T-helper 2 cell treated with Interferon-gamma antibody and Interleukin-4, amounts not matched to agents 5 μg/mL and 100 μg/mL, for 36 hours (primary cell): ENCODE results near the gene PALM.
"Not testable (repeated sequence)": the region's sequence is repeated elsewhere in the genome, so short reads cannot be mapped to it uniquely, and the experiment has no call there.

Experiments used
- DNase-seq: peaks from one replicate; pipeline ENCODE4 v3.0.0; 2021; ENCODE audit warnings: low spot score
- H3K27ac Mint-ChIP-seq: one replicate; pipeline ENCODE4 v1.8.0; 2021; ENCODE audit warnings: mild to moderate bottlenecking, mixed read lengths
- H3K27me3 Mint-ChIP-seq: one replicate; pipeline ENCODE4 v1.8.0; 2021; ENCODE audit warnings: low read depth, mixed read lengths
- H3K36me3 Mint-ChIP-seq: one replicate; pipeline ENCODE4 v1.8.0; 2021; ENCODE audit warnings: low read depth, mixed read lengths
- H3K4me1 Mint-ChIP-seq: one replicate; pipeline ENCODE4 v1.8.0; 2021; ENCODE audit warnings: low read depth, mixed read lengths
- H3K4me3 Mint-ChIP-seq: one replicate; pipeline ENCODE4 v1.8.0; 2022; ENCODE audit warnings: mild to moderate bottlenecking, moderate library complexity, mixed read lengths
- H3K9me3 Mint-ChIP-seq: one replicate; pipeline ENCODE4 v1.8.0; 2021; ENCODE audit warnings: mixed read lengths

PALM gene

DNA sequence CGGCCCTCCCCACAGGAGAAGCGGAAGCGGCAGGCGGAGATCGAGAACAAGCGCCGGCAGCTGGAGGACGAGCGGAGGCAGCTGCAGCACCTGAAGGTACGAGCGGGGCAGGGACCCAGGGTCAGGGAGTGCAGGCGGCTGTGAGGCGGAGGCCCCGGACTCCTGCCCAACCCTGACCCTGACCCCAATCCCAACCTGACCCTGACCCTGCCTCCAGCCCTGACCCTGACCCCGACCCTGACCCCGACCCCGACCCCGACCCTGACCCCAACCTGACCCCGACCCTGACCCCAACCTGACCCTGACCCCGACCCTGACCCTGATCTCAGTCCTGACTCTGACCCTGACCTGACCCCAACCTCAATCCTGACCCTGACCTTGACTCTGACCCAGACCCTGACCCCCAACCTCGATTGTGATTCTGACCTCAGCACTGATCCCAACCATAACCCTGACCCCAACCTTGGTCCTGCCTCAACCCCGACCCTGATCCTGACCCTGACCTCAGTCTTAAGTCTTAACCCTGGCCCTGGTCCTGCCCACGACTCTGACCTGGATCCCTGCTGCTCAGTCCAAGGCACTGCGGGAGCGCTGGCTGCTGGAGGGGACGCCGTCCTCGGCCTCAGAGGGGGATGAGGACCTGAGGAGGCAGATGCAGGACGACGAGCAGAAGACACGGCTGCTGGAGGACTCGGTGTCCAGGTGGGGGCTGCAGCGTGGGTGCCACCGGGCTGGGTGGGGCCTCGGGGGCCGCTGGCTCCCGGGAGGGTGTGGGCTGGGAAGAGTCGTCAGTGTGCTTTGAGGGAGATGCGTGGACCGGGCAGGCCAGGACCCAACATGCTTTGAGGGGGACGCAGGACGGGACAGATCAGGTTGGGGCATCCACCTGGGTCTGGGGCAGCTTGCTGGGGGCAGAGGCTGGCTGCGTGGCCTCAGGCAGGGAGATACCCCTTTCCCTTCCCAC lies 18.5 kb downstream of the PALM start:
- no peak overlapping the region for H3K27ac Mint-ChIP-seq
- no peak for DNase-seq
- no peaks in the 10 kb centered on the region for H3K36me3 Mint-ChIP-seq
- H3K27me3 Mint-ChIP-seq: no peaks in the 10 kb centered on the region
- no peaks in the 10 kb centered on the region for H3K4me1 Mint-ChIP-seq
- H3K4me3 Mint-ChIP-seq: no peak overlapping the region
- H3K9me3 Mint-ChIP-seq: no peaks in the 10 kb centered on the region

DNA sequence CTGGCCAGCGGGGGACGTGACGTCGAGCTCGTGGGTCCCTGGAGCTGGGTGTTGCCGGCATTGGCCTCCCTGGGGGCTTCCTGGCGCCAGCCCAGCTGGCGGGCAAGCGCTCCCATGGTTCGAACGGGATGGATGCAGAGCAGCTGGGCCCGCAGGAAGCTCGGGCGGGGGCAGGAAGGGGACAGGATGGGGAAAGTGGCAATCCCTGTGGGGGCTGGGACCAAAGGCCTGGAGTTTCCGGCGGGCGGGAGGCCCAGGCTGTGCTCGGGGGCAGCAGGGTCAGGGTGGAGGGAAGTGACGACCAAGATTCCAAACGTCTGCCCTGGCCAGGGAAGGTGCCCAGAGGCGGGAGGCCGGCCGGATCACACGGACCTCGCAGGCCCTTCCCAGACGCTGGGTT lies 19.3 kb downstream of the PALM start:
- no peaks in the 10 kb centered on the region for H3K9me3 Mint-ChIP-seq
- no peak for DNase-seq

GRCh38 chr19:729564-729963 lies 20.8 kb downstream of the PALM start:
- not testable (repeated sequence) for H3K27ac Mint-ChIP-seq, H3K27me3 Mint-ChIP-seq, H3K9me3 Mint-ChIP-seq, DNase-seq, H3K4me1 Mint-ChIP-seq, H3K4me3 Mint-ChIP-seq, H3K36me3 Mint-ChIP-seq

More for the DNA sequence above, 19.3 kb downstream of the PALM start:
- no peak overlapping the region for H3K27ac Mint-ChIP-seq
- no peaks in the 10 kb centered on the region for H3K27me3 Mint-ChIP-seq
- peaks cover 2% of the 10 kb centered on the region for H3K4me1 Mint-ChIP-seq
- H3K36me3 Mint-ChIP-seq: no peaks in the 10 kb centered on the region
- H3K4me3 Mint-ChIP-seq: no peak overlapping the region

GRCh38 chr19:729965-730668 lies 21.4 kb downstream of the PALM start:
- Mint-ChIP-seq H3K4me3 (no peak overlapping the region), H3K9me3 (no peaks in the 10 kb centered on the region), H3K36me3 (no peaks in the 10 kb centered on the region), H3K4me1 (peaks cover 7% of the 10 kb centered on the region), H3K27me3 (no peaks in the 10 kb centered on the region), H3K27ac (no peak overlapping the region)
- no peak for DNase-seq

DNA sequence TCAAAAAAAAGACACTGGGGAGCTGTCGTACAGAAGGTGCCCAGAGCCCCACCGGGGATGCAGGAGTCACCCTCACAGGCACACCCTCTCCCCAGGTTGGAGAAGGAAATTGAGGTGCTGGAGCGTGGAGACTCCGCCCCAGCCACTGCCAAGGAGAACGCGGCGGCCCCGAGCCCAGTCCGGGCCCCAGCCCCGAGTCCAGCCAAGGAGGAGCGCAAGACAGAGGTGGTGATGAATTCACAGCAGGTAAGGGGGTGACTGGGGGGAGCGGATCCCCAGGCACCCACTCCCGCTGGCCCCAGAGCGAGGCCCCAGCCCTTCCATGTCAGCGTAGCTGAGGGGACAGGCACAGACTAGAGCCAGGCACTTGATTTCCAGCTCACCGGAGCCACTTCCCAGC lies 22.3 kb downstream of the PALM start:
- no peak for DNase-seq
- Mint-ChIP-seq H3K36me3 (no peaks in the 10 kb centered on the region), H3K9me3 (no peaks in the 10 kb centered on the region), H3K27ac (no peak overlapping the region), H3K4me3 (no peak overlapping the region), H3K4me1 (peaks cover 7% of the 10 kb centered on the region), H3K27me3 (no peaks in the 10 kb centered on the region)

- Mint-ChIP-seq H3K4me1 (peaks cover 7% of the 10 kb centered on the region), H3K4me3 (no peak overlapping the region), H3K36me3 (no peaks in the 10 kb centered on the region), H3K27ac (no peak overlapping the region), H3K27me3 (no peaks in the 10 kb centered on the region), H3K9me3 (no peaks in the 10 kb centered on the region)
- DNase-seq: no peak
Observed at GRCh38 chr19:732148-733069, 23.7 kb downstream of the PALM start.

- no peak overlapping the region for H3K27ac Mint-ChIP-seq
- H3K27me3 Mint-ChIP-seq: no peaks in the 10 kb centered on the region
- H3K9me3 Mint-ChIP-seq: no peaks in the 10 kb centered on the region
- DNase-seq: no peak
- no peaks in the 10 kb centered on the region for H3K36me3 Mint-ChIP-seq
- peaks cover 7% of the 10 kb centered on the region for H3K4me1 Mint-ChIP-seq
- no peak overlapping the region for H3K4me3 Mint-ChIP-seq
Observed at GRCh38 chr19:734716-735115, 26.0 kb downstream of the PALM start.

DNA sequence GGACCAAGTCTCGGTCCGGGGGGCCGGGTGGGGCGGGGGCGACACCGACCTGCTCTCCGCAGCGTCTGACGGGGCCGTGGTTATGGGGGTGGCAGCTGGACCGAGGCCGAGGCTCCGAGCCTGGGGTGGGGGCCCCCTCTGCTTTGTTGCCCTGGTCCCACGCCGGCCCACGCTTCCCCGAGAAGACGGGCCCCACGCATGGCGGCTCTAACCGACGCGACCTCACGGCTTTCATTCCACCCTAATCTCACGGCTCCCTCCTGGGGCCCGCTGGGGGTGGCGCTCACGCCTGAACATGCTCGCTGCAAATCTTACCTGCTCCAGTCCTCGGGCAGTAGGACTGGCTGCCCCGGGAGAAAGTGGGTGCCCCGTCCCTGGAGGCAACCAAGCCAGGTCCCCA lies 27.4 kb downstream of the PALM start:
- Mint-ChIP-seq H3K27me3 (no peaks in the 10 kb centered on the region), H3K4me3 (no peak overlapping the region), H3K9me3 (no peaks in the 10 kb centered on the region), H3K36me3 (no peaks in the 10 kb centered on the region), H3K27ac (no peak overlapping the region), H3K4me1 (peaks cover 7% of the 10 kb centered on the region)
- no peak for DNase-seq

DNA sequence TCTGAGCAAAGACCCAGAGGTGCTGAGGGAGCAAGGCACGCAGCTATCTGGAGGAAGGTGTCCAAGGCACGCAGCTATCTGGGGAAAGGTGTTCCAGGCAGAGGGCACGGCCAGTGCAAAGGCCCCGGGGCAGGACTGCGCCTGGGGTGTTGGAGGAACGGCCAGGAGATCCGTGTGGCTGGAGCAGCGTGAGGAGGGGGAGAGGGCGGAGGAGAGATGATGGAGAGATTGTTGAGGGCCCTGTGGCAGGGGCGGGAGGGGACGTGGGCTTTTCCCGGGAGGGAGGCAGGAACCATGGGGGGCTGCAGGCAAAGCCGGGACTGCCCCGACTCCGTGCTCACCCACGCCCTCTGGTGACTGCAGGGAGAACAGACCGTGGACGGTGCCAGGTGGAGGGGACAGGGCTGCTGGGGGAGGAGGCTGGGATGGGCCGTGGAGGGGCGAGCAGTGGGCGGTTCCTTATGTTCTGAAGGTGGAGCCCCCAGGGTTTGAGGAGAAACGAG lies 28.9 kb downstream of the PALM start:
- no peaks in the 10 kb centered on the region for H3K9me3 Mint-ChIP-seq
- no peak overlapping the region for H3K4me3 Mint-ChIP-seq
- H3K36me3 Mint-ChIP-seq: no peaks in the 10 kb centered on the region
- no peak overlapping the region for H3K27ac Mint-ChIP-seq
- no peaks in the 10 kb centered on the region for H3K27me3 Mint-ChIP-seq
- peaks cover 5% of the 10 kb centered on the region for H3K4me1 Mint-ChIP-seq
- peak; percentile 13 for DNase-seq

- peaks cover 3% of the 10 kb centered on the region for H3K4me1 Mint-ChIP-seq
- DNase-seq: no peak
- H3K27ac Mint-ChIP-seq: no peak overlapping the region
- no peaks in the 10 kb centered on the region for H3K9me3 Mint-ChIP-seq
- H3K36me3 Mint-ChIP-seq: no peaks in the 10 kb centered on the region
- no peak overlapping the region for H3K4me3 Mint-ChIP-seq
- no peaks in the 10 kb centered on the region for H3K27me3 Mint-ChIP-seq
Observed at GRCh38 chr19:738509-739128, 29.9 kb downstream of the PALM start.

GRCh38 chr19:739998-740715 lies 31.4 kb downstream of the PALM start:
- DNase-seq: no peak
- H3K9me3 Mint-ChIP-seq: peaks cover 4% of the 10 kb centered on the region
- no peaks in the 10 kb centered on the region for H3K27me3 Mint-ChIP-seq
- H3K27ac Mint-ChIP-seq: no peak overlapping the region
- no peaks in the 10 kb centered on the region for H3K4me1 Mint-ChIP-seq
- H3K36me3 Mint-ChIP-seq: no peaks in the 10 kb centered on the region
- no peak overlapping the region for H3K4me3 Mint-ChIP-seq

- DNase-seq, H3K4me3 Mint-ChIP-seq, H3K9me3 Mint-ChIP-seq, H3K36me3 Mint-ChIP-seq, H3K4me1 Mint-ChIP-seq, H3K27me3 Mint-ChIP-seq, H3K27ac Mint-ChIP-seq: not testable (repeated sequence)
Observed at GRCh38 chr19:740816-741505, 32.2 kb downstream of the PALM start.
